NCI-H748 treated with DMSO at 0.1 percent for 48 hours (cell line): ENCODE measurements around the gene KCNA3.

ENCODE experiments used
- DNase-seq: peaks from one replicate; lab custom pipeline; 2025; lab: John Stamatoyannopoulos, UW

KCNA3 gene

DNA sequence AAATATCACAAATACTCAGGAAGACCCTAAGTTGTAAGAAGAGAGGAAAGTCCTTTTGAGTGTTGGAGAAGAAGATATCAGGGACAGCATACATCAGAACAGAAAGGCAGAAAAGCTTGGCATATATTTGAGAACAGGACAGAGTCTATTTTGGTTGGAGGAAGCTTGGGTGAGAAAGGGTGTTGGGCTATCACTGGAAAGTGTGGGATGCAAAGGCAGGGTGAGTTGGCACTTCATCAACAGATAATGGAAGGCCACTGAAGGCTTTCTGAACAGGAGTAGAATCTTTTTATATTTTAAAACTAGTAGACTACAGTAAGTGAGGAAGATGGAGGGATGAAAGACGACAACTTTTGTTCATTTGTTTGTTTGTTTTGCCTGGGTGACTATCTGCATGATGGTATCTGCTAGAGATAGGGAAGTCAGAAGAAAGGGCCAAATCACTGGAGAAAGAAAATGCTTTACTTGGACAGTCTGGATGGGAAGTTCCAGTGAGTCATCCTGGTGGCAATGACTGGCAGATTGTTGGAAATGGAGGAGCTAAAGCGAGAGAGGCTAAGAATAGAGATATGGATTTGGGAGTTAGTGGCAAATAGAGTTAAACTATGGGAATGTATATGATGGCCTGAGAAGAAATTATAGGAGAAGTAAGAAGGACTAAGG is 34.9 kb downstream of the KCNA3 start:
- DNase-seq = no peak

DNA sequence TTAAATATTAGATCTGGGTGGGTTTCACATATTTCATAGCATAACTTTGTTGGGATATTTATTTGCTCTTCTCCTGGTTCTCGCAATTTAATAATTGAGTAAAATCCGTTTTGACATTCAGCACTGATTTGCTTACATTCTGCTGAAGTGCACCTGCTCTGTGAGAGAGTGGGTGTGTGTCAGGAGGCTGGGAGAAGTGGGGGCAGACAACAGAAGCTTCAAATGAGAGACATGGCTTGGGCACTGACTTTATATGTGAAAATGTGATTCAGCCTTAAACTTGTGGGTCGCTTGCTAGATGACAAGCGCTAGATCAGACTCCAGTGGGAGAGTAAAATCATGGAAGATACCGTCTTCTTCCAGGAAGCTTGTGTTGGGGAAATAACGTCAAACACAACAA is 36.2 kb downstream of the KCNA3 start:
- DNase-seq = no peak

DNA sequence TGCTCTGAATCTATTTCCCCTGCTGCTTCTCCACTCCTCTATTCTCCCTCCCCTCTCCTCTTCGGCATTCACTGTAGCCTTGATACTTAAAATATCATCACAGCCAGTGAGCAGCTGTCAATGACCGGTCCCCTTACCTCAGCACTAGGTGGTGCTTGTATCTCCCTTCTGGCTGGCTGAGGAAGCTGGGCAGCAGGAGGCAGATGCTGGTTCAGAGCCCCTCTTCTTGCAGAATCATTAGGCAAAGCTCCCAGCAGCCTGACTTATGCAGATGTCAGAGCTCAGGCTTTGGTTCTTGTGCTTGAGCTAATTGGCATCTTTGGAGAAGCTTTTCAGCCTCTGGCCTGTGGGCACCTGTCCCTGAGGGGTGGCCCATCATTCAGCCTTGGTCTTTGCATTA is 36.7 kb downstream of the KCNA3 start:
- no peak for DNase-seq

DNA sequence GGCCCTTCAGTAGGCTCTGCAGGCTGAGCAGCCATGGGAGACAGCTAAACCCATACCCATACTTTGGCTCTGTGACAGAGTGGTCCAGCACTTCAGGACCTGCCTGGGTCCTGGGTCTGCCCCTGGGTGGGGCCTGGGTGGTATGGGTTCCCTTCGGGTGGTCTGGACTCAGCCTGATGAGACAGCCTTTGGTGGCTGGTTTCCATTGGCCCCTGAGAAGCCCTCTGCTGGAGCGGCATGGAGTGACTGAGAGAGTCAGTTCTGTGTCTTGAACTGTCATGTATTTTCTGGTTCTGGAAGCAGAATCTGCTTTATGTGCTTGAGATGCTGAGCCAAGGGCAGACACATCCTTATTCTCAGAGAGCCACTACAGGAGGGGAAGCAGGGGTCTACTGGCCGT is 37.3 kb downstream of the KCNA3 start:
- no peak for DNase-seq

GRCh38 chr1:110636149-110636935 is 38.4 kb downstream of the KCNA3 start:
- no peak for DNase-seq

DNA sequence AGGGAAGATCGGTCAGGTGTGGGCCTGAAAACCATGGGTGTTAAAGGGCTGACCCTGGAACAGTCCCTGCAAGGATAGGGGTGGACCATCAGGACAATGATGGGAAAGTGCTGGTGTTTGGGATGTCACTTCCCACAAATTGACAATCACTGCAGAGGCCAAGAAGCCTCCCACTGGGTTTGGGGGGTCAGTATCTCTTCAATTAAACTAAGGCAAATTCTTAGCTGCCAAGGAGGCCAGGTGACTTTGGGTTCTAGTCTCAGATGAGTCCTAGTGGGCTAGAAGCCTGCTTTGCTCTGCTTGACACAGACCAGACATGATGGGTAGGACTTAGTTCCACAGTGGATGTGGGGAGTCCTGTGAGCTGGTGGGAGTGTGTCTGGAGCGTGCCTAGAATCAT is 39.3 kb downstream of the KCNA3 start:
- no peak for DNase-seq

DNA sequence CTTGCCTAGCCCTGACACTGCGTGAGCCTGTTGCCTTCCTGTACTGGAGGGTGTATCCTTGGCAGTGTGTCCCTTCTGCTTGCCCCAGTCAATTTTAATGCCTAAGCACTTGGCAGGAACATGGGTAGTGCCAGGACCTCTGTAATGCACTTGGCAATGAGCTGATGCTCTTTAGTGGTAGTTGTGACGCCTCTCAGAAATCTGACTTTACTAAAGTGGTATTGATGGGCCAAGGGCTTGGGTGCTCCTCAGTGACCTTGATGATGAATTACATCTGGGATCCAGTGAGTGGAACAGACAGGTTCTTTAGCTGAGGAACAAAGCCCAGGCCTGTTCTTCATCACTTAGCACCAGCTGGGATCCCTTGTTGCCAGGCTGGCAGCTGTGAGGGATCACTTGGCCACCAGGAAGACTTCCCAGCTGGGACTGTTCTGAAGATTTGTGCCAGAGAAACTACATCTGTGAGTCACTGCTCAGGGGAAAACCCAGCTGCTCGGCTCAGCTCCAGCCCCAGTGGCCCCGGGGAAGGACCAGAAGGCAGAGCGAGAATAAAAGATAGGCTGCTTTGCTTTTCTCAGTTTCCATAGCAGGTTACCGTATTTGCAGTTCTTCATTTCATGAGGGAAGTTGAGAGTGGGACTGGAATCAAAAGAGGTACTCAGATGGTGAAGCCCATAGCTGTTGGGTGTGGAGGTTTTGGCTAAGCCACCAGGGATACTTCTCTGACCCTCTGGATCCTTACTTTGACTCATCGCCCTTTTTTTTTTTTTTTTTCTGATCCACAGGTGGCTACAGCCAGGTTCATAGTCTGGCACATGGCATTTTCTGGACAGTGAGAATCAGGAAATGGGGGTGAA is 40.1 kb downstream of the KCNA3 start:
- DNase-seq = no peak

- DNase-seq = no peak
These were observed 40.7 kb downstream of the KCNA3 start for GRCh38 chr1:110634086-110634454.

- no peak for DNase-seq
These were observed 41.1 kb downstream of the KCNA3 start for GRCh38 chr1:110633646-110634030.

GRCh38 chr1:110631836-110632620 is 42.7 kb downstream of the KCNA3 start:
- DNase-seq = no peak

- peak; percentile 64 for DNase-seq
These were observed 43.7 kb downstream of the KCNA3 start for GRCh38 chr1:110630839-110631663.

GRCh38 chr1:110628323-110629105 is 46.2 kb downstream of the KCNA3 start:
- DNase-seq = no peak

DNA sequence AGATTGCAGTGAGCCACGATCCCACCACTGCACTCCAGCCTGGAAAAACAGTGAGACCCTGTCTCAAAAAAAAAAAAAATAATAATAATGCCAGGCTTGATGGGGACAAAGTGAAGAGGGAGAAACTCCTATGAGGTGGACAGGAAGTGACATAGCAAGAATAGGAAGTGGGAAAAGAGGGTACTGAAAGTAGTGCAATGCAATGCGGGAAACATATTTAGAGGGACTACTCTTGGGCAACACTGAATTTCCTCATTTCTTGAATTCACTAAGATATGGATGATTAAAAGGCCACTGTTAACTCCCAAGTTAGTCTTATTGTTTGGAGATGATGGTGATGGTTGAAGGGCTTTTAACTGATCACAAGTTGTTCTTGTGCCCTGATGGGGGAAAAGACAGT is 47.0 kb downstream of the KCNA3 start:
- no peak for DNase-seq

DNA sequence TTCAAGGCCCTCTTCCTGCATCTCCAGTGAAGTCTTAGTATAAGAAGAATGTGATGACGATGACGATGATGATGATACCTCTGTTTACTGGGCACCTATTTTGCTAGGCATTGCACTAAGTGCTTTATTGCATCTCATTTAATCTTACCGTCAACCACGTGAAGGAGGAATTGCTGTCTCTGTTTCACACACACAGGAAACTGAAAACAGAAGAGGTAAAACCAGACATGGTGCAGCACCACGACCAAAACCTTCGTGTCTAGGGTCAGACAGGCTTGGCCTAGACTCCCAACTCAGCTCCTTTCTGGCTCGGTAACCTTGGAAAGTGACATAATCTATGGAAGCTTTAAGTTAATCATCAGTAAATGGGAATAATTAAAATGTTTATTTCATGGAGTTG is 47.9 kb downstream of the KCNA3 start:
- no peak for DNase-seq
